Stomach (tissue), 4 donors: ENCODE measurements around the gene TNFSF18.

ENCODE experiments used
- POLR2A ChIP-seq, 4 donors: fragments of 450-650 bp; IDR thresholded peaks; one replicate each; pipeline ENCODE4 v1.6.1; 2016; ENCODE audit warnings: antibody characterized with exemption in 4 of 4, control low read depth in 2 of 4, mild to moderate bottlenecking in 1 of 4, moderate library complexity in 1 of 4
- POLR2AphosphoS5 ChIP-seq, 3 donors: sonication (generic); formaldehyde crosslinking; IDR thresholded peaks; one replicate each; pipeline ENCODE4 v1.6.1; 2016; ENCODE audit warnings: antibody characterized with exemption in 3 of 3

- TF ChIP-seq POLR2A (IDR thresholded peaks at IDR 0.05) (no peak), POLR2AphosphoS5 (IDR thresholded peaks at IDR 0.05) (no peak)
Measured at GRCh38 chr1:173044656-173045055, 6.1 kb downstream of the TNFSF18 start.
